ENCODE data around the gene CNOT3. TPM values are rescaled to one million over a fixed set of nuclear protein-coding genes. Genes with fewer than 3 reads are reported as not detected.
"Not testable (repeated sequence)": the region's sequence is repeated elsewhere in the genome, so short reads cannot be mapped to it uniquely, and the experiment has no call there.

CNOT3 gene
- total RNA-seq, result 10 to 100 TPM; 55.1 to 58.4 TPM

DNA sequence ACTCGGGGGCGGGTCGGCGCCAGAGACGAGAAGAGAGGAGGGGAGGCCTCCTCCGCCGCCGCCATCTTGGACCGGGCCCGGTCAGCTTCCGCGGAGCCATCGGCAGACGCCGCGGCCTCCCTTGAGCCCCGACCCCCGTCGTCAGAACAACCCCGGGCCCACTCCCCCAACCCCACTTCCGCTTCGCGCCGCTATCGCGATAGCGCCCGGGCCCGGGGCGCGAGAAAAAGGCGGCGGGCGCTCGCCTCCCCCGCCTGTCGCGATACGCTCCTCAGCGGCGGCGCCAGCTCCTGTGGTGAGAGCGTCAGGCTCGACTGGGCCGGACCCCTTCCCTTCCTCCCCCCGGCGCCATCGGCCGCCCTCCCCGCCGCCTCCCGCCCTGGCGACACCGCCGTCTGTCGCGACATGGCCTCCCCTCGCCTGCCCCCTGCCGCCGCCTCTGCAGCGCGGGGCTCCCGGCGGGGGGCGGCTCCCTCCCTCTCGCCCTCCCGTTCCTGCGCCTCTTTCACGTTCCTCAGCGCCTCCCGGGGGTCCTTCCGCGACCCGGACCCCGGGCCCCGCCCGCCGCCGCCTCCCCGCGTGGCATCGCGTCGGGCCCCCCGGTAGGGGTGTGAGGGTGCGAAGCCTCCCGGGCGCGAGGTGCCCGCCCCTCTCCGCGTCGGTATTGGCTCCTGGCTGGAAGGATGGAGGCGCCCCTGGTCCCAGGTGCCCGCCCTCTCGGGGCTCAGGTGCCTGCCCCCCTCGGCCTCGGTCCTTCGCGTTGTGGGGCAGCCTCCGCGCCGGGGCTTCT, at the start of gene CNOT3:
CNOT3 (plus strand) TSS at position 64 of the 790 bp plus-strand sequence. CDS start 5,217 bp downstream, outside the sequence.
- no peak for ATAC-seq

DNA sequence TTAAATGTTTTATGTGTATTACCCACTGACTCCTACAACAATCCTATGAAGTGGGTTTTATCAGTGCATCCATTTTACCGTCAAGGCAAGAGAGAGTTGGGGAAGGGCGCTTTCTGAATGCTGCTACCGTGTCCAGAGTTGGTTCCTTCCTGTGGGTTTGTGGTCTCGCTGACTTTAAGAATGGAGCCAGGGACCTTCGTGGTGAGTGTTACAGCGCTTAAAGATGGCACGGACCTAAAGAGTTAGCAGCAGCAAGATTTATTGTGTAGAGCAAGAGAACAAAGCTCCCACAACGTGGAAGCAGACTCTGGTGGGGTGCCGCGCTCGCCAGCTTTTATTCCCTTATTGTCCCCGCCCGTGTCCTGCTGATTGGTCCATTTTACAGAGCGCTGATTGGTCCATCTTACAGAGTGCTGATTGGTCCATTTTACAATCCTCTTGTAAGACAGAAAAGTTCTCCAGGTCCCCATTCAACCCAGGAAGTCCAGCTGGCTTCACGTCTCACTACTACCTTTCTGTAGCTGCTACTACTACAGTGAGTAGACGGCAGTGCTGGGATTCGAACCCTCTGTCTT, 43.0 kb upstream of the CNOT3 start:
- ChIA-PET CTCF (interaction anchor here (1.3 to 2.0 kb wide), 2 partner anchors 42 to 64 kb away, joined by 3 to 6 read pairs; no protein-coding TSS in a partner anchor), POLR2A (interaction anchor here (1.4 kb wide), 1 partner anchor 106 kb away, joined by 5 read pairs; no protein-coding TSS in a partner anchor)
- Mint-ChIP-seq H3K36me3 (ENCODE audit: low read depth) (no peaks in the 10 kb centered on the region), H3K27me3 (ENCODE audit: low read depth) (peaks cover 15% of the 10 kb centered on the region), H3K27ac (no peak overlapping the region), H3K4me3 (no peak overlapping the region), H3K4me1 (ENCODE audit: low read depth) (peaks cover 20% of the 10 kb centered on the region), H3K9me3 (ENCODE audit: insufficient read depth) (no peaks in the 10 kb centered on the region)
- DNase-seq (no peak), ATAC-seq (no peak)

More for the DNA sequence above, at the start of gene CNOT3:
- ChIA-PET POLR2A (interaction anchor here (0.5 to 2.5 kb wide), 10 partner anchors 10 to 1516 kb away, joined by 3 to 20 read pairs (median 4); partner anchors contain the start of genes LENG1, MYADM, PRPF31 and TFPT), CTCF (interaction anchor here (1.0 to 2.2 kb wide), 11 partner anchors 17 to 1516 kb away, joined by 3 to 7 read pairs (median 4); partner anchors contain the start of genes LENG1 and MBOAT7)
- H3K36me3 Mint-ChIP-seq (ENCODE audit: low read depth), result peaks cover 32% of the 10 kb centered on the region
- peak within 1 kb of the TSS; percentile 84 for H3K4me3 Mint-ChIP-seq
- no peaks in the 10 kb centered on the region for H3K27me3 Mint-ChIP-seq (ENCODE audit: low read depth)
- H3K4me1 Mint-ChIP-seq (ENCODE audit: low read depth), result peaks cover 45% of the 10 kb centered on the region
- H3K9me3 Mint-ChIP-seq (ENCODE audit: insufficient read depth), result no peaks in the 10 kb centered on the region
- peak; percentile 44 for DNase-seq
- peak within 1 kb of the TSS; percentile 92 for H3K27ac Mint-ChIP-seq

DNA sequence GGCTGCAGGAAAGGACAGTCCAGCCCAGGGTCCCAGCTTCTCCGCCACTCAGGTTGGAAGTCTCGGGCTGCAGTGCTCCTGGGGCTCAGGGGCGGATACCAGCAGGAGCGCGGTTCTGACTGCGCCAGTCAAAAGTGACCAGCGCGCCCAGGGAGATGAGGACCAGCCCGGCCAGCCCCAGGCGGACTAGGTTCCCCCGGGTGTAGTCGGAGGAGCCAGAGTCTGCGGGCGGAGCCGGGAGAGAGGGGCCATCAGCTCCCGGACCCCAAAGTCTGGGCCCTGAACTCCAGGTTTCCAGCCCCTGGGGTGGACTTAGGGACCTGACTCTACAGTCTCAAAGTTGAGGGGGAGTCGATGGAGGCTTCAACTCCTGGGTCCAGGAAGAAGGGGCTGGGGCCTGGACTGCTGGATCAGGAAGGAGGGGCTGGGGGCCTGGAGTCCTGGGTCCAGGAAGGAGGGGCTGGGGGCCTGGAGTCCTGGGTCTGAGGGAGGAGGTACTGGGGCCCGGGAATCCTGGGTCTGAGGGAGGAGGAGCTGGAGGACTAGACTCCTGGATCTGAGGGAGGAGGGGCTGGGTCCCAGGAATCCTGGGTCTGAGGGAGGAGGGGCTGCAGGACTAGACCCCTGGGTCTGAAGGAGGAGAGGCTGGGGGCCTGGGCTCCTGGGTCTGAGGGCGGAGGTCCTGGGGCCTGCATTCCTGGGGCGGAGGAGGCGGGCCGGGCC, 42.3 kb upstream of the CNOT3 start:
- ChIA-PET CTCF (interaction anchor here (1.3 to 2.0 kb wide), 2 partner anchors 42 to 65 kb away, joined by 3 to 6 read pairs; no protein-coding TSS in a partner anchor), POLR2A (interaction anchor here (0.9 to 1.4 kb wide), 3 partner anchors 20 to 106 kb away, joined by 3 to 5 read pairs (median 4); partner anchors contain the start of genes CNOT3, PRPF31 and TFPT)
- peaks cover 15% of the 10 kb centered on the region for H3K27me3 Mint-ChIP-seq (ENCODE audit: low read depth)

DNA sequence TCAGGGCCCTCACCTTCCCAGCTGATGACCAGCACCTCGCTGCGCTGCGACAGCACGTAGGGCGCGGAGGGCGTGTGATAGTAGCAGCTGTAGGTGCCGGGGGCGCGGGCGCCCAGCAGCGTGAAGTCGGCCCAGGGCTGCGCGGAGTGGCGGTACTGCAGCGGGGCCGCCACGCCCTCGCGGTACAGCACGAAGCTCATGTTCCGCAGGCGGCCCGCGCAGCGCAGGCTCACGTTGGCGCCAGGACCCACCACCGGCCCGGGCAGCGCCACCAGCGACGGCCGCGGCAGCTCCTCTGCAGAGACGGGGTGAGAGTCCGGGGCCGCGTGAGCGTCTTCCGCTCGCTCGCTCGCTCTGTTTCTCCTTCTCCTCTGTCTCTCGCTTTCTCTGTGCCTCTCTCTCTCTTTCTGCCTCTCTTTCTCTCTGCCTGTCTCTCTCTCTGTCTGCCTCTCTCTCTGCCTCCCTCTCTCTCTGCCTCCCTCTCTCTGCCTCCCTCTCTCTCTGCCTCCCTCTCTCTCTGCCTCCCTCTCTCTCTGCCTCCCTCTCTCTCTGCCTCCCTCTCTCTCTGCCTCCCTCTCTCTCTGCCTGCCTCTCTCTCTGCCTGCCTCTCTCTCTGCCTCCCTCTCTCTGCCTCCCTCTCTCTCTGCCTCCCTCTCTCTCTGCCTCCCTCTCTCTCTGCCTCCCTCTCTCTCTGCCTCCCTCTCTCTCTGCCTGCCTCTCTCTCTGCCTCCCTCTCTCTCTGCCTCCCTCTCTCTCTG, 41.5 kb upstream of the CNOT3 start:
- Mint-ChIP-seq H3K4me3 (peak overlapping the region; percentile 52), H3K4me1 (ENCODE audit: low read depth) (peaks cover 20% of the 10 kb centered on the region), H3K27ac (peak overlapping the region; percentile 76), H3K27me3 (ENCODE audit: low read depth) (peaks cover 15% of the 10 kb centered on the region)
- H3K36me3 Mint-ChIP-seq (ENCODE audit: low read depth); H3K9me3 Mint-ChIP-seq (ENCODE audit: insufficient read depth): not testable (repeated sequence)
- POLR2A ChIA-PET, result interaction anchor here (0.9 to 1.4 kb wide), 3 partner anchors 20 to 105 kb away, joined by 3 to 5 read pairs (median 4); partner anchors contain the start of genes CNOT3, PRPF31 and TFPT
- CTCF ChIA-PET, result interaction anchor here (1.5 to 2.0 kb wide), 2 partner anchors 66 to 385 kb away, joined by 3 to 6 read pairs; no protein-coding TSS in a partner anchor
- peak; percentile 64 for DNase-seq
- peak; percentile 84 for ATAC-seq

More for the DNA sequence above, 42.3 kb upstream of the CNOT3 start:
- DNase-seq, result no peak
- ATAC-seq, result no peak
- Mint-ChIP-seq H3K9me3 (ENCODE audit: insufficient read depth) (no peaks in the 10 kb centered on the region), H3K4me1 (ENCODE audit: low read depth) (peaks cover 20% of the 10 kb centered on the region), H3K36me3 (ENCODE audit: low read depth) (no peaks in the 10 kb centered on the region), H3K27ac (no peak overlapping the region), H3K4me3 (peak overlapping the region; percentile 52)

- DNase-seq, result no peak
- Mint-ChIP-seq H3K36me3 (ENCODE audit: low read depth) (no peaks in the 10 kb centered on the region), H3K27ac (no peak overlapping the region), H3K4me3 (peak overlapping the region; percentile 35), H3K9me3 (ENCODE audit: insufficient read depth) (no peaks in the 10 kb centered on the region), H3K27me3 (ENCODE audit: low read depth) (peaks cover 15% of the 10 kb centered on the region), H3K4me1 (ENCODE audit: low read depth) (peaks cover 23% of the 10 kb centered on the region)
- ATAC-seq, result peak; percentile 55
- ChIA-PET CTCF (interaction anchor here (1.5 kb wide), 1 partner anchor 385 kb away, joined by 3 read pairs; no protein-coding TSS in a partner anchor), POLR2A (interaction anchor here (0.6 to 1.4 kb wide), 3 partner anchors 19 to 104 kb away, joined by 3 to 4 read pairs (median 3); partner anchors contain the start of genes CNOT3, PRPF31, RPS9 and TFPT)
Measured at GRCh38 chr19:54096617-54097106, 40.9 kb upstream of the CNOT3 start.

- H3K27ac Mint-ChIP-seq, result no peak overlapping the region
- peaks cover 9% of the 10 kb centered on the region for H3K27me3 Mint-ChIP-seq (ENCODE audit: low read depth)
- ChIA-PET POLR2A (interaction anchor here (1.3 kb wide), 1 partner anchor 16 kb away, joined by 3 read pairs; the partner anchor contains the start of genes PRPF31 and TFPT), CTCF (no interaction called here)
- ATAC-seq (no peak), DNase-seq (no peak)
- H3K4me3 Mint-ChIP-seq, result no peak overlapping the region
- peaks cover 3% of the 10 kb centered on the region for H3K36me3 Mint-ChIP-seq (ENCODE audit: low read depth)
- peaks cover 33% of the 10 kb centered on the region for H3K4me1 Mint-ChIP-seq (ENCODE audit: low read depth)
- H3K9me3 Mint-ChIP-seq (ENCODE audit: insufficient read depth), result no peaks in the 10 kb centered on the region
Measured at GRCh38 chr19:54099190-54099902, 38.2 kb upstream of the CNOT3 start.

DNA sequence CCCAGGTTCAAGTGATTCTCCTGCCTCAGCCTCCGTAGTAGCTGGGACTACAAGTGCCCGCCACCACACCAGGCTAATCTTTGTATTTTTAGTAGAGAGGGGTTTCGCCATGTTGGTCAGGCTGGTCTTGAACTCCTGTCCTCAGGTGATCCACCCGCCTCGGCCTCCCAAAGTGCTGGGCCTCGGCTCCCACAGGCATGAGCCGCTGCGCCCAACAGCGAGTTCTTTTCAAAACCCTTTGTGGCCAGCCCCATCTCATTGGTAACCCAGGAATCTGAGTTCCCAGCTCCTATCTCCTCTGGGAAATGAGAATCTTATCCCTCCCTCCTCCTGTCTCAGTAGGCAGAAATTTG, 37.7 kb upstream of the CNOT3 start:
- H3K27ac Mint-ChIP-seq; CTCF ChIA-PET; H3K27me3 Mint-ChIP-seq (ENCODE audit: low read depth); H3K36me3 Mint-ChIP-seq (ENCODE audit: low read depth); DNase-seq; H3K4me3 Mint-ChIP-seq; ATAC-seq; H3K9me3 Mint-ChIP-seq (ENCODE audit: insufficient read depth): not testable (repeated sequence)
- peaks cover 32% of the 10 kb centered on the region for H3K4me1 Mint-ChIP-seq (ENCODE audit: low read depth)
- POLR2A ChIA-PET, result interaction anchor here (0.6 to 1.3 kb wide), 2 partner anchors 9 to 15 kb away, joined by 3 read pairs; partner anchors contain the start of genes PRPF31 and TFPT

GRCh38 chr19:54100561-54100960, 37.0 kb upstream of the CNOT3 start, which contains the start of gene OSCAR:
Gene OSCAR (minus strand): TSS chr19:54100803. CDS start chr19:54100792, 11 bp downstream.
- POLR2A ChIA-PET, result interaction anchor here (1.3 kb wide), 1 partner anchor 15 kb away, joined by 3 read pairs; the partner anchor contains the start of genes PRPF31 and TFPT
- H3K27ac Mint-ChIP-seq, result peak within 1 kb of the TSS; percentile 27
- H3K4me1 Mint-ChIP-seq (ENCODE audit: low read depth), result peaks cover 32% of the 10 kb centered on the region
- H3K4me3 Mint-ChIP-seq, result peak within 1 kb of the TSS; percentile 5
- DNase-seq, result no peak
- CTCF ChIA-PET, result no interaction called here
- peaks cover 5% of the 10 kb centered on the region for H3K27me3 Mint-ChIP-seq (ENCODE audit: low read depth)
- H3K36me3 Mint-ChIP-seq (ENCODE audit: low read depth), result peaks cover 6% of the 10 kb centered on the region
- ATAC-seq, result no peak
- no peaks in the 10 kb centered on the region for H3K9me3 Mint-ChIP-seq (ENCODE audit: insufficient read depth)

DNA sequence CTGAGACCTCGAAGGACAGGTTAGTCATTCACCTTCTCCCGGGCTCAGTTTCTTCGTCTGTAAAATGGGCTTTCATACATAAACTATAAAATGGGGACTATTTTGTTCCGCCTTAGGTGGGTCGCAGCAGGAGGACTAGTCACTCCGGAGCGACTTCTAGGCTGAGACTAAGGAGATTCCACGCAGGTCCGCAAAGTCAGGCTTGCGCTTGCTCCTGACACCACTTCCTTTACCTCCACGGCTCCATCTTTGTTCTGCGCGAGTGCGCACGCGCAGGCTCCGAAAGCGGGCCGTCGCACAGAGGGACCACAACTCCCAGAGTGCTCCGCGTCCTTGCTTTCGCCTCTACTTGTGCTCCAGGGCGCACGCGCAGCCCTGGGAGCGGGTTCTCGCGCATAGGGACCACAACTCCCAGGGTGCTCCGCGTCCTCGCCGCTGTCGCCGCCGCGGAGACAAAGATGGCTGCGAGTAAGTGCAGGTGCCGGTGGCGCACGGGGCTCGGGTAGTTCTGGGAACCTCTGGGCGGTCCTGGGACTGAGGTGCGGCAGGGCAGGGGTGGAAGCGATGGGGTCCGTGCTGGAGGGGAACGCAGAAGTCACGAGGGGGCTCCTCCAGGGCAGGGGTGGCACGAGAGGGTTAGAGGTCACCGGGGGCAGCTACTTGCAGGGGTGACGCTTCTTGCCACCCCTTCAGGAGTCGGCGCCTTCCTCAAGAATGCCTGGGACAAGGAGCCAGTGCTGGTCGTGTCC, 35.0 kb upstream of the CNOT3 start, which contains the start of gene NDUFA3:
NDUFA3 (plus strand) TSS at position 435 of the 749 bp plus-strand sequence; CDS start at position 459, 24 bp downstream.
- peak within 1 kb of the TSS; percentile 97 for H3K27ac Mint-ChIP-seq
- peak within 1 kb of the TSS; percentile 98 for H3K4me3 Mint-ChIP-seq
- DNase-seq, result peak; percentile 99
- ChIA-PET CTCF (interaction anchor here (1.7 kb wide), 1 partner anchor 16 kb away, joined by 3 read pairs; no protein-coding TSS in a partner anchor), POLR2A (interaction anchor here (3.1 kb wide), 1 partner anchor 12 kb away, joined by 21 read pairs; the partner anchor contains the start of genes PRPF31 and TFPT)
- H3K9me3 Mint-ChIP-seq (ENCODE audit: insufficient read depth), result no peaks in the 10 kb centered on the region
- ATAC-seq, result peak; percentile 99
- H3K27me3 Mint-ChIP-seq (ENCODE audit: low read depth), result no peaks in the 10 kb centered on the region
- H3K4me1 Mint-ChIP-seq (ENCODE audit: low read depth), result peaks cover 27% of the 10 kb centered on the region
- H3K36me3 Mint-ChIP-seq (ENCODE audit: low read depth), result peaks cover 23% of the 10 kb centered on the region

Data from activated CD8-positive, alpha-beta T cell treated with anti-CD3 and anti-CD28 coated beads, Interleukin-2, amount 10 ng/mL, durations not matched to agents 7 days and 5 days (primary cell).